ENCODE data around the gene VPS35L.
"Not testable (repeated sequence)": the region's sequence is repeated elsewhere in the genome, so short reads cannot be mapped to it uniquely, and the experiment has no call there.

Gene VPS35L

DNA sequence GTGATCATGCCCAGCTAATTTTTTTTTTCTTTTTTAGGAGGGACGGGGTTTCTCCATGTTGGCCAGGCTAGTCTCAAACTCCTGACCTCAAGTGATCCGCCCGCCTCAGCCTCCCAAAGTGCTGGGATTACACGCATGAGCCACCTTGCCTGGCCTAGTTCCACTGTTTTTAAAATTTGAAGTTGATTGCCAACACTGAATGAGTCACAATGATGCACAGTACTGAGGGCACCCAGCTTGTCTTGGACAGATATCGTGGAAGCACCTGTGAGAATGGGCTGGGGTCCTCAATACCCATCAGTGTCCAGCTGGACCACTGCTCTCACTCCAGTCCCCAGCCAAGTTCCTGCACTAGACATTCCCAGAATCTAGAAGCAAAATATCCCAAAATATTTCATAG lies 160.1 kb downstream of the VPS35L start:
- no peak for DNase-seq

DNA sequence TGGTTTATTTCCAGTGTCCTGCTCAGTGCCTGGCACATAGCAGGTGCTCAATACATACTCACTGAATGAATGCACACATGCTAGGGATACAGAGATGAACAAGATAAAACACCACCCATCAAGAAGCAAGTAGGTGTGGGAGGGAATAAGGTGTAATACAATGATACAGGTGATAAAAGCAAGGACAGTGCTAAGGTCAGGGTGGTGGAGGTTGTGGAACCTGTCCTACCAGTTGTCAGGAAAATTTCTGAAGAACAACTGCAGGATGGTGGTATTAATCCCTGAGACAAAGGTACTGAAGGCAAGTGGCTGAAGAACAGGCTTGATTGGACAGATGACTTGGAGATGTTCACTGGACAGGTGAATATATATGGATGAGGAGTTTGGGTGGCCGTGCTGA lies 160.7 kb downstream of the VPS35L start:
- no peak for DNase-seq

DNA sequence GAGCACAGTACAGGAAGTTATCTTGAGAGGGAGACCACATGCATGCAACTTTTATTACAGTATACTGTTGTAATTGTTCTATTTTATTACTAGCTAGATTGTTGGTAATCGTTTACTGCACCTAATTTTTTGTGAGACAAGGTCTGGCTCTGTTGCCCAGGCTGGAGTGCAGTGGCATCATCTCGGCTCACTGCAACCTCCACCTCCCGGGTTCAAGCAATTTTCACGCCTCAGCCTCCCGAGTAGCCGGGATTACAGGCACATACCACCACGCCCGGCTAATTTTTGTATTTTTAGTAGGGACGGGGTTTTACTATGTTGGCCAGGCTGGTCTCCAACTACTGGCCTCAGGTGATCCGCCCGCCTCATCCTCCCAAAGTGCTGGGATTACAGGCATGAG lies 161.2 kb downstream of the VPS35L start:
- DNase-seq = not testable (repeated sequence)

DNA sequence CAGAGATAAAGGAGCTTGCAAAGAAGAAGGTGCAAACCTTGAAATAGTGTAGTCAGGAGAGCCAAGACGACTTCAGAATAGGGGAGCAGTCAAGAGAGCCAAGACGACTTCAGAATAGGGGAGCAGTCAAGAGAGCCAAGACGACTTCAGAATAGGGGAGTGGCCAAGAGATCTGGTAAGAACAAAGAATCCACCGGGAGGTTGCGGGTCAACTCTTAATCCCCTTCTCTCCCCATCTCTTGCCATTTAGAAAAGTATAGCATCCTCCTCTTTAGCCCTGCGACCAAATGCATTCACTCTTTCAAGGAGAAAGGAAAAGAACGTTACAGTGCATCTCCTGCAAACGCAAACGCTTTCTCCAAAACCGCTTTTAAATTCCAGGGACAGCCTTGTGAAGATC lies 161.8 kb downstream of the VPS35L start:
- DNase-seq = no peak

DNA sequence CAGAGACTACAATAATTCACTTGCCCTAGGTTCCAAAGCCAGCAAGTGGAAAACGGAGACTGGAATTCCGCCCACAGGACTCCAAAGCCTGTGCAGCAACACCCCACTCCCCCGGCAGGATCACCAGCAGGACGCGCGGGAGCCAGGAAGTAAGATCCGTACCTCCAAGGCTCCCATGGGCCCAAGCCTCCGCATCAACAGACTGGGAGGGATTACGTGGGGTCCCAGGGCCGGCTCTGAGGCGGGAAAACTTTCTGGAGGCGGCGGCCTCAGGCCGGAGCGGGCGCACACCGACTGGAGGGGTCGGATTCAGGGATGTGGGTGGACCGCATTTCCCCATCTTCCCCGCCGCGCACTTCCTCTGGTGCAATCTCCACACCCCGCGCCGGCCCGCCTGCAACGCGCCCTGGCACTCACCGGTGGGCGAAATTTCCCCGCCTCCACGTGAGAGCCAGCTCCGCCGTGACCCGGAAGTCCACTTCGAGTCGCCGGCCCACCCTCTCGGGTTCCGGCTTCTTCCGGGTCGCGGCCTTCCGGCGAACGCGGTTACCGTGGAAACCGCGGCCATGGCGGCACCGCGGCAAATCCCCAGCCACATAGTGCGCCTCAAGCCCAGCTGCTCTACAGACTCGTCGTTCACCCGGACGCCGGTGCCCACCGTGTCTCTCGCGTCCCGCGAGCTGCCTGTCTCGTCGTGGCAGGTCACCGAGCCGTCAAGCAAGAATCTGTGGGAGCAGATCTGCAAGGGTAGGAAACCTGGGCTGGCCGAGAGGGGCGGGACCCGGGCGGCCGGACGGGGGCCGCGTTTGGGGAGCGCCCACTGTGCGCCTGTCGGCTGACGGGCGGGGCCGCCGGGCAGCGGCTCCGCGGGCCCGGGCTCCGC lies 162.5 kb downstream of the VPS35L start, which contains the start of the genes IQCK and KNOP1:
Gene IQCK (plus strand): TSS at position 531 of the 883 bp plus-strand sequence. CDS start 36 bp downstream, at position 567.
Gene KNOP1 (minus strand): TSS at position 487 of the 883 bp plus-strand sequence. CDS start 3,192 bp downstream, outside the sequence.
- peak; percentile 84 for DNase-seq

DNA sequence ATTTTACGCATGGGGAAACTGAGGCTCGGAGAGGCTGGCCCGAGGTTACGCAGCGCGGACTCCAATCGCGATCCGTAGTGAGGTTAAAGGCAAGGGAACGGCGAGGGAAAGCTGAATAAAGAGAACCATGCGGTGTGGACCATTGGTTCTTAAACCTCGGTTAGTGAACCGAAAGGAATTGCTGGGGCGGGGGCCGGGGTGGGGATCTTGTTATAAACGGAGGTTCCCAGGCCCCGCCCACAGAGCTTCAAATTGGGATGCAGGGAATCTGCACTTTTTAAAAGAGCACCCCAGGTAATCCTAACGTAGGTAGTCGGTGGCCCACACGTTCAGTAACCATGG lies 163.1 kb downstream of the VPS35L start:
- no peak for DNase-seq

DNA sequence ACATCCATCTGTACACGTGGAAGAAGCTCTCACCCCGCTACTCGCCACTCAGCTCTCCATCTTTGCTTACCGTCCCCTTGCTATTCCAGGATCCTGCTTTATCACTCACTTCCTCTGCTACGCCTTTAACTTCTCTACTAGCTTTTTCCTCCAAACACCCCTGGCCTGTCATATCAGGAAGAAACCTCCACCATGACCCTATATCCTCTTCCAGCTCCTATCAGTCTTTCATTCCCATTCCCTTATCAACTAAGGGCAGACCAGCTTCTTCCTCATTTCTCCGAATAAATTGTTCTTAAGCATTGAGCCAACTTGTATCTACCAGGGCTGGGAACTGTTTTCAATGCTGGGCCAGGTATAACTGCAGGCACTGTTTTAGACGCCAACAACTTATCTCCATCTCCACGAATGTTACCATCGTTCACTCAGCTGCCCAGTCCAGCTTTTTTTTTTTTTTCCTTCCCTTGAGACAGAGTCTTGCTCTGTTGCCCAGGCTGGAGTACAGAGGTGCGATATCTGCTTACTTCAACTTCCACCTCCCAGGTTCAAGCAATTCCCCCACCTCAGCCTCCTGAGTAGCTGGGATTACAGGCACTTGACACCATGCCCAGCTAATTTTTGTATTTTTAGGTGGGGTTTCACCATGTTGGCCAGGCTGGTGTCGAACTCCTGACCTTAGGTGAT lies 166.9 kb downstream of the VPS35L start:
- DNase-seq = no peak

DNA sequence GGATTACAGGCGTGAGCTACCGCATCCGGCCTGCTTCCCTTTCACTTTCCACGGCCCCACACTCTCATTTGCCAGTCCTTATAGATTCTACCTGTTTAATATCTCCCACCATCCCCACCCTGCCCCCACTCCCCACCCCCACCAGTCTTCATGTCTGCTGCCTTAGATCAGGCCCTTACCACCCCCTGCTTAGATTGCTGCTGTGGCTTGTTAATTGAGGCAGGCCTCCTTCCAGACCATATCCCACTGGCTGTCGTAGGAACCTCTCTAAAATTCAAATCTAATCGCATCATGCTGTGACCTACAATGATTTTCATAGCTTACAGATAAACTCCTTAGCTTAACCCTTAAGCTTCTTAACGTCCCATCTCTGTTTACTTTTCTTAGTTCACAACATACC lies 167.5 kb downstream of the VPS35L start:
- no peak for DNase-seq

DNA sequence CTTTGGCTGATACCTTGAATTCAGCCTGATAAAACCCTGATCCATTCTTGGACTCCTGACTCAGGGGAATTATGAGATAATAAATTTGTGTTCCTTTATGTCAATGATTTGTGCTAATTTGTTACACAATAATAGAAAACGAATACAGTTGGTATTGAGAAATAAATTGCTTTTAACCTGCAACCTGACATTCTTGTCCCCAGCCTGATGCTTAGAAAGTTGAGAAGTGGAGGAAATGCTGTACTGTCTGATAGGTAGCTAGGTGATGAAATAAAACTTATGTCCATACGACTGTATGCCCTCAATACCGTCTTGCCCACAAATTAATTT lies 173.1 kb downstream of the VPS35L start:
- DNase-seq = no peak

DNA sequence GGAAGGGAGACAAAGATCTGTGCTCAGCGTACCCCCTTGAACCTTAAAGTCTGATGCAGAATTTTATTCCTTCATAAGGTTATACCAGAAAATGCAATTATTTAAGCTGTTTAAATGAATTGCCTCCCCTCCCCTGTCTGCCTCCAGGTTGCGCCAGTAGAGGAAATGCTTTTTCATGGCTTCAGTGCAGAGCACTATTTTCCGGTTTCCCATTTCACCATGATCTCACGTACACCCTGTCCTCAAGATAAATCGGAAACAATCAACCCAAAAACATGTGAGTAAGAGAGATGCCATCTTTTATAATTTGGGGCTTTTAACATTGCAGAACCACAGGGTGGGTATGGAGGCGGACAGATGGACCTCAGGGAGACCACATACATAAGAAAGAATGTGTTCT lies 178.0 kb downstream of the VPS35L start:
- no peak for DNase-seq

DNA sequence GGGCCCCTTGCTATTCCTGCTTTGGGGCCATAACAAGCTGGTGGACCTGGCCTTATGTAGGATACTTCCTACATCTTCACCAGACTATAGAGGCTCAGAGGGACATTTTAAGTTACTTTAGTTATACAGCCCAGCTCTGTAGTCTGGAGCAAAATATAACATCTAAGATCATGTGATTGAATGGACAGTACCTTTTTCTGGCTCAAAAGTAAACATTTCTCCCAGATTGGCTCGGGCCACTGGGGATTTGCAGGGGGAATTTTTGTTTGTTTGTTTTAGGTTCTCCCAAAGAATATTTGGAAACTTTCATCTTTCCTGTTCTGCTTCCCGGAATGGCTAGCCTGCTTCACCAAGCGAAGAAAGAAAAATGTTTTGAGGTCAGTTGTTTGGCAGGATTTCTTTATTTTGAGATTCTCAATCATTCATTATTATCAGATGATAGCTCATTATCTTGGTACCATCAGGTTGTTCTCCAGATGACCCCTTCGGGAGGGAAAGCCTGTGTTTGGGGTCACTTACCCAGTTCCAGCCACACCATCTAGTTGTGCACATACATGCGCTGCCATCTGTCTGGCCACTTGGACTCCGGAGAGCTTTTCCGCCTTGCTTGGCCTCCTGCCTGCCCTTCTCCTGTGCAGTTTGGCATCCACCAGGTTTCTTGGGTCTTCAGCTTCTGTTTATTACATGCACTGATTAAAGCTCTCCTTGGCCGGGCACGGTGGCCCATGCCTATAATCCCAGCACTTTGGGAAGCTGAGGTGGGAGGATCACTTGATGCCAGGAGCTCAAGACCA lies 179.8 kb downstream of the VPS35L start:
- DNase-seq = no peak

DNA sequence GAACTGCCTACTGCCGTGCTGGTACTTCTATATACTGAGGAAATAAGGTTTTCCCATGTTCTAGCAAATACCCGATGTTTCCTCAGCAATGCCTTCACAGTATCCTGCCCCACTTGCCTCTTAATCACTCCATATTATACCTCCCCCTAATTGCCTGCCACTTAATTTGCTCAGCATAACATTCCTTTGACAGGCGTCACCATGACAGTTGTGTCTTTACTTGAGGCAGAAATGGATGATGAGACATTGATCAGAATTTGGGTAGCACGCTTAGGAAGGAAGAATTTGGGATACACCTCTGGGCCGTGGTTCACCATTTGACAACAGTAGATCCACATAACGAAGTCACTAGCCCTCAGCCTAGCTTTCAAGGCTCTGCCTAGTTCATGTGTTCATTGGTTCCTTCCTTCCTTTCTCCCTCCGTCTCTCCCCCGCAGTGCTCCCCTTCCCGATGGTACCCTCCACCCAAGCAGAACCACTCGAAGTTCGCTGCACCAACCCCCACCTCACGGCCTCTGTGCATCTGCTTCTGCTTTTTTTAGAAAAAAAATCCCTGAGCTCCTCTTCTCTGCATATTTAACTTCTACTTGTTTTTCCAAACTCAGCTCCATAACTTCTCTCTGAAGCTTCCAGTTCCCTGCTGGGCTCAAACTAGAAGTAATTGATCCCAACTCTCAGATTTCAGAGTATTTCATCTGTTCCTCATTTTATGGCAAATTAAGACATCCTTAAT lies 182.0 kb downstream of the VPS35L start:
- DNase-seq = peak; percentile 23

DNA sequence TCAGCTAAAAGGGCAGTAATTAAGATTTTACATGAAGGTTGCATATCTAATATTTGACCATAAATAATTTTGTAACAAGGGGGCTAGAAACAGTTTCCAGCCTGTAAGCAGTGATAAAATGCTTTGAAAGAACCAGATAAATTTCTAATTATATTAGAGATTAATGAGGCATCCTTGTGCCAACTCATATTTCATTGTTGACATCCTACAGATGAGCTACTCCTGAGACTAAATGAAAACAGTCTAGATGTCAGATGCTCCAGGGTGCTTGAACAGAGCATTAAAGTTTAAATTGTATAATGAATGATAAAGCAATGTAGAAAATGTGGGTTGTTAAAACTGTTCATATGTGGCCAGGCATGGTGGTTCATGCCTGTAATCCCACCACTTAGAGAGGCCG lies 185.9 kb downstream of the VPS35L start:
- DNase-seq = no peak

DNA sequence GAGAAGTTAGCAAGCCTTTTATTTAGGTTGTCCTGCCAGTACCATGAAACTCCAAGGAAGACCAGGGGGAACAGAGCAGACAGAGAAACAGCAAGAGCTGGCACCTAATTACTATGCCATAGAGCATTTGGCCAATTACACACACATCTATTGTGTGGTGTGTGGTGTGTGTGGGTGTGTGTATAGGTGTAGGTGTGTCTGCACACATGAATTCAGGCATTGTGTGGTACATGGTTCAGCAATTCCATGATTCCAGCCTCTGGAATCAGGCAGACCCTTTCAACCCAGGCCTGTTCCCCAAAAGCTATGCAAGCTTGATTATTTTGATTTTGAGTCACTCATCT lies 188.3 kb downstream of the VPS35L start:
- DNase-seq = no peak

DNA sequence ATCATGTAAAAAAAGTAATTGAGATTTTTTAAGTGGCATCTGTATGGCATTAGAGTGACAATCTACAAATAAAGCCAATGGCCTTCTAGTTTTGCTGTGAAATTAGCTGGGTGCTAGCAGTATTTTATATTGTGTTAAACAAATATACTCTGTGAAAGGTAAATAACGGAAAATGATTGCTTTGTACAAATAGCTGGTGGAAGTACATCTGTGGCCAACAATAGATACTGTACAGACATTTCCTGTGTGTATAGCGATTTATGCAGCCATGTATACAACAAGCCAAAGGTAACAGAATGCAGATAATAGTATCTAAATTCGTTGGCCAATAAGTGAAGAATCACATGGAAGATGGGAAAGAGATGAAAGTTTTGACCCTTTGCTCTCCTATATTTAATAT lies 189.2 kb downstream of the VPS35L start:
- no peak for DNase-seq

DNA sequence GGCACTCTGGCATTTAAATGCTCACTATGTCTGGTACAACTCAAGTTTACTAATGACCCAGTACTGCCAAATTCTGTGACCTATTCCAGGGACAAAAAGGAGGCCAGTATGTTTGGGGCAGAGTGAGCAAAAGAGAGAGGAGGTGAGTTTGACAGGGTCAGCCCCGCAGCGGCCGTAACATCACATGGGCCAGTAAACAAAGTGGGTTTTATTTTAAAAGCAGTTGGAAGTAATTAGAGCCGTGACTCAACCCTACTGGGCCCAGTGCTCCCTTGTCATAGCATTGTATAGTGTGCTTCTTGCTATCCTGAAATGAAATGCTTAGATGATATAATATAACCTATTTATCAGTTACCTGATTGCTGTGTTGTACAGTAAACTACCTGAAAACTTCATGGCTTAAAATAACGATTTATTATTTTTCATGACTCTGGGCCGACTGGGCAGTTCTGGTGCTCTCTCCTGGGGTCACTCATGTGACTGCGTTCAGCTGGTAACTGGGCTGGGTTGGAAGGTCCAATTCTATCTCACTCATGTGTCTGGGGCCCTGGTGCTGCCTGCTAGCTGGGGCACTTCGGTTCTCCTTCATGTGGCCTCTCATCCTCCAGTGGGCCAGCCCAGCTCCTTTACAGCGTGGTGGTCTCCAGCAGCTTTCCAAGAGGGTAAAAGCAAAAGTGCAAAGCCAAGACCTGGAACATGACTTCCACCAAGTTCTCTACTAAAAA lies 189.9 kb downstream of the VPS35L start:
- peak; percentile 17 for DNase-seq

DNA sequence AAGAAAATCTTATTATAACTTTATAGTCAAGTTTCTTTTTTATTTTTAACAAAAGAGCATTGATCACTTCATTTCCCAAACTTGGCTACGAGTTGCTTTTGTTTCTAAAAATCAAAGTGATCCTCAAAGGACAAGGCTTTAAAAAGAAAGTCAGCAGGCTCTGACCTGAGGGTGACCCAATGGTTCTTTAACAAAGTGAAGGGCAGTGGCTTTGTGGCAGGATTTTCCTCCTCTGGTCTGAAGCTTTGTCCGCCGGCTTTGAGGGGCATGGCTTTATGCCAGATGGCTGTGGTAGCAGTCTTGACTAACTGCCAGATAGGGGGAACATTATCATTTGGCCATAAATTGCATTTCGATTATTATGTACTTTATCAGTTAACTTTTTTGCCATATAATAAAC lies 191.1 kb downstream of the VPS35L start:
- no peak for DNase-seq

DNA sequence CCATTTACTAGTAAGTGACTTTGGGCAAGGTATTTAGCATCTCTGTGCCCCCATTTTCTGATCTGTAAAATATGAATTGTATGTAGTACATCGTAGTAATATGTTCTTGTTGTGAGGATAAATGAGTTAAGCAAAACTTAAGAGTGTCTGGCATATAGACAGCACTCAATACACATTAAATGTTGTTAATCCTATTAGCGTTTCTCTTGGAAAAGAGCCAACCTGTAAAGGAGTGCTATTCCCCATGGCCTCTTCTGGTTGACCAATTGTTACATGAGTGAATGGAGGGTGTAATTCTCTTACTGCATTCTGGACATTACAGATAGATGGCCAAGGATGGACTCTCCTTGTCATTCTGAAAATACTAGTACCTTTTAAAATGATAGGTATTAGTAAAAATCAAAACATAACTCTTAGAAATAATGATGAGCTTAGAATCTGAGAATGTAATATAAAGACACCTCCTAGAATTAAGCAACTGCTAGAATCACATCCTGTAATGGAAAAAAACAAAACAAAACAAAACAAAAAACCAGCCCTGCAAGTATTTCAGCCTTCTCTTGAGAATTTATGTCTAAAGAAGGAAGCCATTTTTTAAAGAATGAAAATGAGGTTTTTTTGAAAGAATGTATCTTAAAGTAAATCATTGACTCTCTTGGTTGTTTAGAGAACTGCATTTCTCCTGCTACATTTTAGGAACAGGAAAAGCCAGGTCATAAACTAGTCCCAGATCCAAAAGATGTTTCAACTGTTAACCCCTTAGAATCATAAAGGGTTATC lies 193.1 kb downstream of the VPS35L start:
- no peak for DNase-seq

DNA sequence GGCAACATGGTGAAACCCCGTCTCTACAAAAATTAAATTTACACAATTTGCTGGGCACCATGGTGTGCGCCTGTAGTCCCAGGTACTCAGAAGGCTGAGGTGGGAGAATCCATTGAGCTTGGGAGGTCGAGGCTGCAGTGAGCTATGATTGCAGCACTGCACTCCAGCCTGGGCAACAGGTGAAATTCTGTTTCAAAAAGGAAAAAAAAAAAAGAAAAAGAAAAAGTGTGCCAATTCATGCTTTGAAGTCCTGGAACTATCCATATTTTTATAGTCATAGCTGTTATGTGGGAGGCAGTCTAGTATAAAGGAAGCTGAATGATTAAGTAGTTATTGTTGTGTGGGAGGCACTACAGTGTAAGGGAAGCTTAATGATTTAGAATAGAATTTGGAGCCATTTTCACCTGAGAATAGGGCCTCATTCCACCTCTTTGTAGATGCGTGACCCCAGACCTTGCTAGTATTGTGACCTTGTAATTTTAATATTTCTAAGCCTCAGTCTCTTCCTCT lies 194.1 kb downstream of the VPS35L start:
- DNase-seq = no peak

Measured in fibroblast of skin of right quadriceps (primary cell).